ENCODE data around the gene C11orf58.

GRCh38 chr11:16758382-16759024, 20.1 kb downstream of the C11orf58 start:
- TF ChIP-seq RAD21 (IDR thresholded peaks at IDR 0.05; ENCODE audit: low read depth) (no peak), EP300 (IDR thresholded peaks at IDR 0.05; ENCODE audit: borderline replicate concordance) (no peak)
